H9 (cell line): ENCODE measurements around the gene AQP12A. TPM values are rescaled to one million over a fixed set of nuclear protein-coding genes. Genes with fewer than 3 reads are reported as not detected.

Experiments used
- DNase-seq: peaks from one replicate; pipeline ENCODE4 v3.0.0-alpha.2; 2017
- H2AFZ ChIP-seq: one replicate; pipeline ENCODE4 v1.6.1; 2013; ENCODE audit warnings: mild to moderate bottlenecking, low read length, control low read depth, moderate library complexity
- H2AK5ac ChIP-seq: 2 replicates; pipeline ENCODE4 v1.6.1; 2013; ENCODE audit warnings: low read length, control low read depth, mixed read lengths; ENCODE audit not compliant: insufficient read length
- H2BK120ac ChIP-seq: one replicate; pipeline ENCODE4 v1.6.1; 2013; ENCODE audit warnings: low read depth, mild to moderate bottlenecking, low read length, control low read depth, inconsistent platforms; ENCODE audit not compliant: poor library complexity, severe bottlenecking
- H2BK12ac ChIP-seq: 2 replicates; pipeline ENCODE4 v1.6.1; 2013; ENCODE audit warnings: low read length, control low read depth, mixed read lengths, low read depth; ENCODE audit not compliant: insufficient read length
- H2BK15ac ChIP-seq: 2 replicates; pipeline ENCODE4 v1.6.1; 2013; ENCODE audit warnings: low read depth, low read length, control low read depth
- H2BK20ac ChIP-seq: one replicate; pipeline ENCODE4 v1.6.1; 2013; ENCODE audit warnings: low read depth, mild to moderate bottlenecking, low read length, control low read depth, inconsistent platforms; ENCODE audit not compliant: poor library complexity, severe bottlenecking
- H2BK5ac ChIP-seq: 2 replicates; pipeline ENCODE4 v1.6.1; 2013; ENCODE audit warnings: low read length, control low read depth, mixed read lengths; ENCODE audit not compliant: insufficient read length
- H3K14ac ChIP-seq: 2 replicates; pipeline ENCODE4 v1.6.1; 2013; ENCODE audit warnings: low read length, control low read depth; ENCODE audit not compliant: insufficient read depth
- H3K18ac ChIP-seq: 2 replicates; pipeline ENCODE4 v1.6.1; 2013; ENCODE audit warnings: low read depth, mild to moderate bottlenecking, mixed read lengths, low read length, control low read depth; ENCODE audit not compliant: insufficient read length
- H3K23ac ChIP-seq: 2 replicates; pipeline ENCODE4 v1.6.1; 2013; ENCODE audit warnings: low read length, control low read depth, mixed read lengths, low read depth; ENCODE audit not compliant: insufficient read length
- H3K23me2 ChIP-seq: 2 replicates; pipeline ENCODE4 v1.6.1; 2013; ENCODE audit warnings: low read depth, mild to moderate bottlenecking, mixed read lengths, low read length, control low read depth; ENCODE audit not compliant: insufficient read length, poor library complexity, severe bottlenecking
- H3K27ac ChIP-seq: 2 replicates; pipeline ENCODE4 v1.5.1; 2013; ENCODE audit warnings: low read length, control low read depth, mixed read lengths, low read depth; ENCODE audit not compliant: insufficient read length
- H3K27me3 ChIP-seq: 2 replicates; pipeline ENCODE4 v1.6.1; 2013; ENCODE audit warnings: low read length, control low read depth, inconsistent platforms; ENCODE audit not compliant: insufficient read depth
- H3K4ac ChIP-seq: 2 replicates; pipeline ENCODE4 v1.6.1; 2013; ENCODE audit warnings: low read depth, mild to moderate bottlenecking, control low read depth, inconsistent platforms, low read length, moderate library complexity
- H3K4me1 ChIP-seq: 2 replicates; pipeline ENCODE4 v1.6.1; 2013; ENCODE audit warnings: low read length, control low read depth, inconsistent platforms; ENCODE audit not compliant: insufficient read depth
- H3K4me2 ChIP-seq: 2 replicates; pipeline ENCODE4 v1.6.1; 2013; ENCODE audit warnings: low read length, control low read depth, mixed read lengths; ENCODE audit not compliant: insufficient read length, insufficient read depth
- H3K56ac ChIP-seq: 2 replicates; pipeline ENCODE4 v1.6.1; 2013; ENCODE audit warnings: low read depth, mild to moderate bottlenecking, mixed read lengths, low read length, control low read depth; ENCODE audit not compliant: insufficient read length
- H3K79me1 ChIP-seq: 2 replicates; pipeline ENCODE4 v1.6.1; 2013; ENCODE audit warnings: low read depth, mild to moderate bottlenecking, moderate library complexity, low read length, control low read depth, inconsistent platforms; ENCODE audit not compliant: insufficient read depth, poor library complexity, severe bottlenecking
- H3K79me2 ChIP-seq: 2 replicates; pipeline ENCODE4 v1.6.1; 2013; ENCODE audit warnings: low read length, control low read depth, inconsistent platforms; ENCODE audit not compliant: insufficient read depth
- H3K9ac ChIP-seq: 2 replicates; pipeline ENCODE4 v1.6.1; 2013; ENCODE audit warnings: low read length, control low read depth, mixed read lengths; ENCODE audit not compliant: insufficient read length; ENCODE audit errors: extremely low read depth
- H3K9me3 ChIP-seq: one replicate; pipeline ENCODE4 v1.6.1; 2013; ENCODE audit warnings: low read depth, low read length, inconsistent platforms; ENCODE audit not compliant: control insufficient read depth
- H3T11ph ChIP-seq: one replicate; pipeline ENCODE4 v1.6.1; 2013; ENCODE audit warnings: mild to moderate bottlenecking, low read length, control low read depth, inconsistent platforms
- H4K20me1 ChIP-seq: one replicate; pipeline ENCODE4 v1.6.1; 2013; ENCODE audit not compliant: control insufficient read depth, insufficient read length, insufficient read depth
- H4K5ac ChIP-seq: 2 replicates; pipeline ENCODE4 v1.6.1; 2013; ENCODE audit warnings: low read depth, mild to moderate bottlenecking, mixed read lengths, low read length, control low read depth; ENCODE audit not compliant: insufficient read length
- H4K8ac ChIP-seq: replicated peaks from 2 replicates; pipeline ENCODE4 v1.6.1; 2013; ENCODE audit warnings: low read length, control low read depth, mixed read lengths, low read depth; ENCODE audit not compliant: insufficient read length
- H4K91ac ChIP-seq: 2 replicates; pipeline ENCODE4 v1.6.1; 2013; ENCODE audit warnings: low read depth, mild to moderate bottlenecking, moderate library complexity, mixed read lengths, low read length, control low read depth; ENCODE audit not compliant: insufficient read length
- H3K27ac Mint-ChIP-seq, 3 experiments: 2 replicates in 2 of 3; 3 replicates in 1 of 3; pipeline ENCODE4 v1.8.0; 2020 to 2021; ENCODE audit warnings: mixed read lengths in 3 of 3, mild to moderate bottlenecking in 1 of 3, moderate library complexity in 1 of 3
- H3K27me3 Mint-ChIP-seq: 2 replicates; pipeline ENCODE4 v1.8.0; 2021; ENCODE audit warnings: low read depth, mild to moderate bottlenecking, moderate library complexity, mixed read lengths
- H3K36me3 Mint-ChIP-seq, 3 experiments: 2 replicates in 2 of 3; 3 replicates in 1 of 3; pipeline ENCODE4 v1.8.0; 2020 to 2021; ENCODE audit warnings: low read depth in 3 of 3, mixed read lengths in 3 of 3; ENCODE audit not compliant: insufficient read depth in 1 of 3
- H3K4me1 Mint-ChIP-seq, 2 experiments: 2 replicates each; pipeline ENCODE4 v1.8.0; 2020; ENCODE audit warnings: mixed read lengths in 2 of 2
- H3K4me3 Mint-ChIP-seq, 2 experiments: 2 replicates in 1 of 2; 3 replicates in 1 of 2; pipeline ENCODE4 v1.8.0; 2020 to 2021; ENCODE audit warnings: mild to moderate bottlenecking in 2 of 2, mixed read lengths in 2 of 2, moderate library complexity in 1 of 2
- H3K9me3 Mint-ChIP-seq, 2 experiments: 2 replicates in 1 of 2; 3 replicates in 1 of 2; pipeline ENCODE4 v1.8.0; 2020; ENCODE audit warnings: mild to moderate bottlenecking in 2 of 2, mixed read lengths in 2 of 2, moderate library complexity in 1 of 2
- CTCF ChIP-seq: fragments of 200-600 bp; sonication (generic); conservative IDR thresholded peaks from 3 replicates; pipeline ENCODE4 v1.8.0; 2021; ENCODE audit warnings: antibody characterized with exemption, mild to moderate bottlenecking
- WGBS: extraction: QIAGEN DNeasy Blood & Tissue Kit; methylation state at CpG from one replicate; pipeline ENCODE4 v1.1.7; 2013; ENCODE audit warnings: missing lambda C conversion rate, low lambda C conversion rate, mixed read lengths; ENCODE audit not compliant: insufficient read length; ENCODE audit errors: extremely low coverage; 5-methylcytosine and 5-hydroxymethylcytosine counted together
- total RNA-seq: library from RNA; stranded (reverse); gene quantifications from 2 replicates; pipeline ENCODE4 v1.2.1, GENCODE V29; 2021

AQP12A gene
- total RNA-seq, 1 experiment from 2014 or later, result not detected

- Histone ChIP-seq H3K4me1 (no peaks in the 10 kb centered on the region), H3K14ac (no peak overlapping the region), H3K9ac (no peak overlapping the region), H2BK15ac (no peak overlapping the region), H4K20me1 (no peaks in the 10 kb centered on the region), H3K23me2 (no peaks in the 10 kb centered on the region), H3T11ph (no peak overlapping the region), H4K5ac (no peak overlapping the region), H3K4me2 (no peak overlapping the region), H3K27ac (no peak overlapping the region), H2AFZ (no peak overlapping the region), H3K9me3 (no peaks in the 10 kb centered on the region), H3K4ac (no peak overlapping the region), H2BK120ac (no peak overlapping the region), H3K23ac (no peak overlapping the region), H3K18ac (no peak overlapping the region), H3K56ac (no peak overlapping the region), H3K79me1 (no peaks in the 10 kb centered on the region), H4K91ac (no peak overlapping the region), H2BK20ac (no peak overlapping the region), H4K8ac (no peak overlapping the region), H3K79me2 (no peaks in the 10 kb centered on the region), H2BK12ac (no peak overlapping the region), H3K27me3 (no peaks in the 10 kb centered on the region), H2AK5ac (no peak overlapping the region), H2BK5ac (no peak overlapping the region)
- TF ChIP-seq CTCF, result no peak
- no peak overlapping the region for H3K4me3 Mint-ChIP-seq
- no peaks in the 10 kb centered on the region; the same call in none of the 2 replicates for H3K27me3 Mint-ChIP-seq
- H3K36me3 Mint-ChIP-seq, result peaks cover 28 to 58% (median 45%) of the 10 kb centered on the region in 3 experiments; a peak in 6 of 7 replicates
- no peaks in the 10 kb centered on the region for H3K9me3 Mint-ChIP-seq
- H3K4me1 Mint-ChIP-seq, result no peaks in the 10 kb centered on the region
- no peak for DNase-seq
- WGBS, result no CpG with 5 or more reads among the region's 10 CpGs
- peak overlapping the region in 2 of 3 experiments; percentile 55 to 91; a peak in 3 of 7 replicates for H3K27ac Mint-ChIP-seq
These were observed 36.7 kb downstream of the AQP12A start for GRCh38 chr2:240728361-240728760.
